ENCODE measurements around the gene MYOM3.

GRCh38 chr1:24020470-24020869, 91.5 kb downstream of the MYOM3 start:
- TF ChIP-seq CTCF (IDR thresholded peaks at IDR 0.05) (no peak), POLR2AphosphoS5 (IDR thresholded peaks at IDR 0.05; ENCODE audit: insufficient read depth in 1 of 2, low read depth in 1 of 2) (no peak), POLR2A (IDR thresholded peaks at IDR 0.05) (no peak)

All from vagina (tissue), 2 donors.